Measurements from ENCODE around the gene SMG6. TPM values are rescaled to one million over a fixed set of nuclear protein-coding genes. Genes with fewer than 3 reads are reported as not detected.

SMG6 gene
- total RNA-seq (10 to 100 TPM; 34.8 to 67.3 TPM), polyA plus RNA-seq (10 to 100 TPM; 16.2 to 28.1 TPM)
- long read RNA-seq, donor 1, transcript SMG6-215 (1 exons, 2,419 nt): major isoform, 14 of 35 reads
- long read RNA-seq, donor 1, partial matches to known transcripts: 9 of 35 reads
- long read RNA-seq, donor 1, other reads (novel, unspliced or antisense): 11 of 35 reads
- long read RNA-seq, donor 2, partial matches to known transcripts: 8 of 36 reads
- long read RNA-seq, donor 2, other reads (novel, unspliced or antisense): 23 of 36 reads

DNA sequence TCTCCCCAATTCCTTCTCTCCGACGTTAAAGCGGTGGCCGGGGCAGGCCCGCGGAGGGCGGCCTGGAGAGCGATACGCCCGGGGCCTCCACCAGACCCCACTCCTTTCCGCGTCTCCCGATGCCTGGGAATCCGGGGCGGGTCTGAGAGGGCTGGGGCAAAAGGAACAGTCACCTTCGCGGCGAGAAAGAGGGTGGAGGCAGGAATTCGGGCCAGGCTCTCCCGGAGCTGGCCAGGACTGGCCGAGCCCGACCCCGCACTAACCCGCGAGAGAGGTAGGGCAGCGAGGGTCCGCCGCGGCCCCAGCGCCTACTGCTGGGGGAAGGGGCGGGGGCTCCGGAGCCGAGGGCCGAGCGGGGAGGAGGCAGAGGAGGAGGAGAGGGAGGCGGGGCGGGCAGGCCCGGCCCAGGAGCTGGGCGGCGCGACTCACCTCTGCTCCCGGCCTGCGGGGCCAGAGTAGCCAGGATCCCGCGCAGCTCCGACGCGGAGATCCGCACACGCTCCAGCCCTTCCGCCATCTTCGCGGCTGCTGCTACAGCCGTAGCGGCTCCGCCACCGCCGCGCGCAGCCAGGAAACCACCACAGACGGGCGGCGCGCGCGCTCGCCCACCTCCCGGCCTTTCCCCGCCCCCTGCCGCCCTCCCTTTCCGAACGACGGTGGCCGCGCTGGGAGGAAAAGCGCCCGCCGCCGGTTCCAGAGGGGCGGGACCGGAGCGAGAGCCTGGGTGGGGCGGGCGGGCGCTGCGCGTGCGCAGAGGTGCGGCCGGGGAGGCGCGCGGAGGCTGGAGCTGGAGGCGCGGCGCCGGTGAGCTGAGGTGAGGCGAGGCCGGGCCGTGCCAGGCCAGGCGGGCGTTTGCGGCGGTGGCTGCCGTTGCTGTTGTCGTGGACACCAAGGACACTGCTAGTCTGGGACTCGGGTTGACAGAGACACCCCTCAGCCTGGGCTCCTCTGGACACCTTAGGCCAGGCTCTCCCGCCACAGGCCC is at the start of gene SMG6, which contains the start of gene SRR:
Gene SMG6 (minus strand): TSS at position 582 of the 985 bp plus-strand sequence. CDS start 65 bp downstream, at position 517.
Gene SRR (plus strand): TSS at position 747 of the 985 bp plus-strand sequence. CDS start 11,611 bp downstream, outside the sequence.
- DNase-seq (peak; percentile 95 to 97), ATAC-seq (ENCODE audit: low FRiP score) (peak; percentile 97)
- Histone ChIP-seq H3K9me3 (ENCODE audit: control insufficient read depth, low read length) (no peaks in the 10 kb centered on the region), H3K4me1 (ENCODE audit: control insufficient read depth in 1 of 2, insufficient read depth in 2 of 2, low read length in 2 of 2) (no peaks in the 10 kb centered on the region), H3K36me3 (ENCODE audit: control insufficient read depth in 1 of 2, insufficient read depth in 2 of 2, low read length in 1 of 2) (no peaks in the 10 kb centered on the region), H3K27ac (ENCODE audit: low read depth in 1 of 2, low read length in 2 of 2) (peak within 1 kb of the TSS in 1 of 2 donors; percentile 76), H3K4me3 (ENCODE audit: low read length in 2 of 2) (peak within 1 kb of the TSS; percentile 79), H3K27me3 (ENCODE audit: control insufficient read depth in 1 of 2, insufficient read depth in 2 of 2, low read length in 1 of 2) (no peaks in the 10 kb centered on the region)
- WGBS, 2 donors: 0% methylated on average over 62 to 108 of the region's 108 CpGs
- intact Hi-C loops (cut with DNase I): no loop called here

DNA sequence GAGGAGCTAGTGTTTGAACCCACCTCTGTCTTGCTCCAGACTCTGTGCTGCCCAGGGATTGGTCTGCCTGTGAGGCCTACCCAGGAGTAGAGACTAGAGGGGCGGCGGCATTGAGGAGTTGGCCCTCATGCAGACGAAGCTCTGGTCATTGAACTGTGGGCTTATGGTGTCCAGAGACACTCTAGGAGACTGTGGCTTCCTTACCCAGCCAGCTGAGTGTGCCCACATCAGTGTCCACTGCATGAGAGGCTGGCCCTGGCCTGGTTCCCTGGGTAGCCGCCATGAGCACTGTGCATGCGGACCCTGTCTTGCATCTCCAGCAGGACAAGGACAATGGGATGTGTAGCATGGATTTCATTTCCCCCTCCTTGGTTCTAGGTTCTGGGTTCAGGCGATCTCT is 47.7 kb upstream of the SMG6 start:
- WGBS, 2 donors: 91 to 94% methylated on average over 6 of the region's 6 CpGs
- no peaks in the 10 kb centered on the region for H3K27me3 ChIP-seq (ENCODE audit: control insufficient read depth in 1 of 2, insufficient read depth in 2 of 2, low read length in 1 of 2)
- H3K9me3 ChIP-seq (ENCODE audit: control insufficient read depth, low read length): no peaks in the 10 kb centered on the region
- ATAC-seq (ENCODE audit: low FRiP score) (no peak), DNase-seq (peak in 1 of 2 donors; percentile 32)
- intact Hi-C loops (cut with DNase I): loop anchor here in 1 of 2 donors (5.0 kb wide), 1 partner anchor 294 kb away; the partner anchor contains the start of gene HIC1
- no peak overlapping the region for H3K27ac ChIP-seq (ENCODE audit: low read depth in 1 of 2, low read length in 2 of 2)
- H3K36me3 ChIP-seq (ENCODE audit: control insufficient read depth in 1 of 2, insufficient read depth in 2 of 2, low read length in 1 of 2): no peaks in the 10 kb centered on the region
- H3K4me1 ChIP-seq (ENCODE audit: control insufficient read depth in 1 of 2, insufficient read depth in 2 of 2, low read length in 2 of 2): no peaks in the 10 kb centered on the region
- H3K4me3 ChIP-seq (ENCODE audit: low read length in 2 of 2): no peak overlapping the region

DNA sequence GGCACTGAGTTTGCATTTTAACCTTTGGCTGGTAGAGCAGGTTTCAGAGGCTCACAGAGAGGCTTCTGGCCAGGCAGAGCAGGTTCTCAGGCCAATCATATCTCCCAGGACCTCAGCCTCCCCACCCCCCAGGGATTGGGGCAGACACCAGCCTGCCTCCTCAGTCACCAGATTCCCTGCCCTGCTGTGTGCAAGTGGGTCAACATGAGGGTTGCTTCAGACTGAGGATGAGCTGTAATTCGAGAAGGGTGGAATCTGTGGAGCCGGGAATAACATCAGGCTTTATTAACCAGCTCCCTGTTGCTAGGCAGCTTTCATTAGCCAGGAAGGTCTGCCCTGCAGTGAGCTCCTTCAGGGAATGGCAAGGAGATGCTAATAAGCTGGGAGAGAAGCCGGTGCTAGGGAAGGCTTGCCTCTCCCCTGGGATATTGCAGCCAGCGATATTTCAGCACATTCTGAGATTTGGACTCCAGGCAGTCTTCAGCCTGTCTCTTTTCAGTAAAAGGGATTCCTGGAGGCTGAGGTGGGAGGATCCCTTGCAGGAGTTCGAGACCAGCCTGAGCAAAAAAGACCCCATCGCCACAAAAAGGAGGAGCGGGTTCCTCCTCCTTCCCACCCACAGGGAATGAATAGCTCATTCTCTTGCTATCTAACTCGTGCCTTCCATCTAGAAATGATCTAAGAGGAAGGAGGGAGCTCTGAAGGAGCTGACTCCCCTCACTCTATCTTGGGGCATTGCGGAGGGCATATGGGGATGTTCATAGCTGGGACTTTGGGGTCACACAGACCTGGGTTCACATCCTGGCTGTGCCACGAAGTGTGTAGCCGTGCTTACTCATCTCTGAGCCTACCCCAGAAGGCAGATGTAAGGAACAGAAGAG is 44.5 kb upstream of the SMG6 start:
- no peak for ATAC-seq (ENCODE audit: low FRiP score)
- no peaks in the 10 kb centered on the region for H3K9me3 ChIP-seq (ENCODE audit: control insufficient read depth, low read length)
- 65 to 71% methylated on average over 11 of the region's 11 CpGs for WGBS, 2 donors

DNA sequence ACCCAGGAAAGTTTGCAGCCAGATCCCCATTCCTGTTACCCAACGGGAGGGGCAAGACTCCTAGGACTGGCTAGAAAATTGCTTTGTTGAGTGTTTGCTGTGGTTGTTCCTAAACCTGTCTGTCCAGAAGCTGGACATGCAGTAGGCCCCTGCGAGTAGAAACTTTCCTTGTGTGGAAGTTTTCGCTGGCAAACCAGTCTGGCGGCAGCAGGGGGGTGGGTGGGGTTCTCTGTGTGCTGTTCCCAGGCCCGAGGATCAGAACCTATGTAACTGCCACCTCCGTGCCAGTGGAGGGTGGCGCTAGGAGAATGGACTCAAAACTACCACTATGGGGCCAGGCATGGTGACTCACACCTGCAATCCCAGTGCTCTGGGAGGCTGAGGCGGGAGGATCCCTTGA is 42.9 kb upstream of the SMG6 start:
- intact Hi-C loops (cut with DNase I): no loop called here
- Histone ChIP-seq H3K4me1 (ENCODE audit: control insufficient read depth in 1 of 2, insufficient read depth in 2 of 2, low read length in 2 of 2) (no peaks in the 10 kb centered on the region), H3K27me3 (ENCODE audit: control insufficient read depth in 1 of 2, insufficient read depth in 2 of 2, low read length in 1 of 2) (no peaks in the 10 kb centered on the region), H3K9me3 (ENCODE audit: control insufficient read depth, low read length) (no peaks in the 10 kb centered on the region), H3K27ac (ENCODE audit: low read depth in 1 of 2, low read length in 2 of 2) (no peak overlapping the region), H3K36me3 (ENCODE audit: control insufficient read depth in 1 of 2, insufficient read depth in 2 of 2, low read length in 1 of 2) (peaks cover 0 to 3% of the 10 kb centered on the region in 2 donors), H3K4me3 (ENCODE audit: low read length in 2 of 2) (no peak overlapping the region)
- WGBS, 2 donors: 94% methylated on average over 8 of the region's 8 CpGs
- DNase-seq: no peak
- no peak for ATAC-seq (ENCODE audit: low FRiP score)

More for the DNA sequence above, 44.5 kb upstream of the SMG6 start:
- Histone ChIP-seq H3K27ac (ENCODE audit: low read depth in 1 of 2, low read length in 2 of 2) (no peak overlapping the region), H3K4me1 (ENCODE audit: control insufficient read depth in 1 of 2, insufficient read depth in 2 of 2, low read length in 2 of 2) (no peaks in the 10 kb centered on the region), H3K4me3 (ENCODE audit: low read length in 2 of 2) (no peak overlapping the region), H3K27me3 (ENCODE audit: control insufficient read depth in 1 of 2, insufficient read depth in 2 of 2, low read length in 1 of 2) (no peaks in the 10 kb centered on the region), H3K36me3 (ENCODE audit: control insufficient read depth in 1 of 2, insufficient read depth in 2 of 2, low read length in 1 of 2) (peaks cover 0 to 3% of the 10 kb centered on the region in 2 donors)
- intact Hi-C loops (cut with DNase I): no loop called here
- DNase-seq: no peak

DNA sequence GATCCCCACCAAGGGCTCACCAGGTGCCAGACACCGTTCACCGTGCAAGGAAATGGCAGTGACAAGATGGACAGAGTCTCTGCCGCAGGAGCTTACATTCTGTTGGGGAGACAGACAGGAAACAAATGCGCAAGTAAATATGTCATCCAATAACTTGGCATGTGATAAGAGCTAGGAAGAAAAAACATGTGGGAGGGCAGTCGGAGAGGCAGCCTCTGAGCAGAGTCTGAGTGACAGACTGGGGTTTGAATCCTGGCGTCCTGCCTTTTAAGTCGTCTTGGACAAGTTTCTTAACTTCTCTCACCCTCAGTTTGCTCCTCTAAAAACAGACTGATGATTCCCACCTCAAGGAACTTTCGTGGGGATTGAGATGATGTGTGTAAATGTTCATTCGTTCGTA is 40.9 kb upstream of the SMG6 start:
- H3K4me3 ChIP-seq (ENCODE audit: low read length in 2 of 2): no peak overlapping the region
- 79% methylated on average over 10 of the region's 10 CpGs for WGBS, 2 donors
- no peak for ATAC-seq (ENCODE audit: low FRiP score)
- H3K36me3 ChIP-seq (ENCODE audit: control insufficient read depth in 1 of 2, insufficient read depth in 2 of 2, low read length in 1 of 2): peaks cover 0 to 3% of the 10 kb centered on the region in 2 donors
- H3K4me1 ChIP-seq (ENCODE audit: control insufficient read depth in 1 of 2, insufficient read depth in 2 of 2, low read length in 2 of 2): no peaks in the 10 kb centered on the region
- intact Hi-C loops (cut with DNase I): no loop called here
- H3K27me3 ChIP-seq (ENCODE audit: control insufficient read depth in 1 of 2, insufficient read depth in 2 of 2, low read length in 1 of 2): no peaks in the 10 kb centered on the region
- H3K9me3 ChIP-seq (ENCODE audit: control insufficient read depth, low read length): no peaks in the 10 kb centered on the region
- DNase-seq: no peak
- no peak overlapping the region for H3K27ac ChIP-seq (ENCODE audit: low read depth in 1 of 2, low read length in 2 of 2)

DNA sequence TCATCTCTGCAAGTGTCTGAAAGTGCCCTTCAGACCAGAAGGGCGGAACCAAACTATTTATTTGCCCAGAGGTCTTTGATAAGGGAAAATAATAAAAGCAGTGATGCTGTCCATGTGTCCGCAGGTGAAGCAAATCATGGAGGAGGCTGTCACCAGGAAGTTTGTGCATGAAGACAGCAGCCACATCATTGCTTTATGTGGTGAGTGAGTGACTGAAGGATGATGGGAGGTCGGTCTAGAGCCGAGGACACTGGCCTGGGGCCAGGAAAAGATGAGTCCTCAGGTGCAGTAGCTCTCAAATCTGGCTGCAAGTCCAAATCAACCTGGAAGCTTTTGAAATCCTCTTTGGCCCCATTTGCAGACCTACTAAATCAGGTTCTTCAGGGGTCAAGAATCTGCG is 39.8 kb upstream of the SMG6 start:
- Histone ChIP-seq H3K9me3 (ENCODE audit: control insufficient read depth, low read length) (no peaks in the 10 kb centered on the region), H3K4me1 (ENCODE audit: control insufficient read depth in 1 of 2, insufficient read depth in 2 of 2, low read length in 2 of 2) (no peaks in the 10 kb centered on the region), H3K36me3 (ENCODE audit: control insufficient read depth in 1 of 2, insufficient read depth in 2 of 2, low read length in 1 of 2) (peaks cover 0 to 3% of the 10 kb centered on the region in 2 donors), H3K4me3 (ENCODE audit: low read length in 2 of 2) (no peak overlapping the region), H3K27ac (ENCODE audit: low read depth in 1 of 2, low read length in 2 of 2) (no peak overlapping the region), H3K27me3 (ENCODE audit: control insufficient read depth in 1 of 2, insufficient read depth in 2 of 2, low read length in 1 of 2) (no peaks in the 10 kb centered on the region)
- no peak for ATAC-seq (ENCODE audit: low FRiP score)
- intact Hi-C loops (cut with DNase I): no loop called here
- 66 to 69% methylated on average over 5 of the region's 5 CpGs for WGBS, 2 donors
- no peak for DNase-seq

DNA sequence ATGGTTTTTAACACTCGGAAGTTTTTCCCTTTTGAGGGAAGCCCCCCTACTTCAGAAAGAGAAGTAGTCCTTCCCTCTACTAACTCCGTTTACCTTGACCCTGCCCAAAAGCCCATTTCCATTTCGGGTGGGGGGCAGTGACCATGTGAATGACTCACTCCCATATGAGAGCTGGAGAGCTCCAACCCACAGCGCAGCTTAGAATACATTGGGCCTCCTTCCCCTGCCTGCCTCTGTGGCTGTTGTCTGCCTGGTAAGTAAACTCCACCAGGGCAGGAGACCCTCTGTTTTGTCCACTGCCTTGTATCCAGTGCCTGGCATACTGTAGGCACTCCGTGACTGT is 34.7 kb upstream of the SMG6 start:
- no peaks in the 10 kb centered on the region for H3K27me3 ChIP-seq (ENCODE audit: control insufficient read depth in 1 of 2, insufficient read depth in 2 of 2, low read length in 1 of 2)
- H3K9me3 ChIP-seq (ENCODE audit: control insufficient read depth, low read length): no peaks in the 10 kb centered on the region
- 4 to 6% methylated on average over 5 of the region's 5 CpGs for WGBS, 2 donors
- intact Hi-C loops (cut with DNase I): loop anchor here (5.0 to 10.0 kb wide), 2 partner anchors 54 to 77 kb away; no protein-coding TSS in a partner anchor
- DNase-seq (no peak), ATAC-seq (ENCODE audit: low FRiP score) (no peak)
- no peak overlapping the region for H3K27ac ChIP-seq (ENCODE audit: low read depth in 1 of 2, low read length in 2 of 2)
- no peaks in the 10 kb centered on the region for H3K4me1 ChIP-seq (ENCODE audit: control insufficient read depth in 1 of 2, insufficient read depth in 2 of 2, low read length in 2 of 2)
- H3K36me3 ChIP-seq (ENCODE audit: control insufficient read depth in 1 of 2, insufficient read depth in 2 of 2, low read length in 1 of 2): peaks cover 0 to 2% of the 10 kb centered on the region in 2 donors
- H3K4me3 ChIP-seq (ENCODE audit: low read length in 2 of 2): peak overlapping the region; percentile 92 to 96

Measured in aorta (tissue), 5 donors.